PC-3 (cell line): ENCODE measurements around the gene PAX4.

Source experiments
- EZH2 ChIP-seq: fragments of 300-600 bp; sonication (generic); IDR thresholded peaks from one replicate; pipeline ENCODE4 v1.6.1; 2017; ENCODE audit warnings: antibody characterized with exemption, mild to moderate bottlenecking, low read length; ENCODE audit not compliant: unreplicated experiment
- EZH2phosphoT487 ChIP-seq: fragments of 300-600 bp; sonication (generic); IDR thresholded peaks from 2 replicates; pipeline ENCODE4 v1.6.1; 2018; ENCODE audit warnings: mild to moderate bottlenecking, antibody characterized with exemption, low read length, borderline replicate concordance
- TF ChIP-seq, protein P1 (sequence below): fragments of 300-600 bp; sonication (generic); conservative IDR thresholded peaks from 2 replicates; pipeline ENCODE4 v1.5.1; 2017; ENCODE audit warnings: antibody characterized with exemption, low read depth, mild to moderate bottlenecking, low read length

DNA sequence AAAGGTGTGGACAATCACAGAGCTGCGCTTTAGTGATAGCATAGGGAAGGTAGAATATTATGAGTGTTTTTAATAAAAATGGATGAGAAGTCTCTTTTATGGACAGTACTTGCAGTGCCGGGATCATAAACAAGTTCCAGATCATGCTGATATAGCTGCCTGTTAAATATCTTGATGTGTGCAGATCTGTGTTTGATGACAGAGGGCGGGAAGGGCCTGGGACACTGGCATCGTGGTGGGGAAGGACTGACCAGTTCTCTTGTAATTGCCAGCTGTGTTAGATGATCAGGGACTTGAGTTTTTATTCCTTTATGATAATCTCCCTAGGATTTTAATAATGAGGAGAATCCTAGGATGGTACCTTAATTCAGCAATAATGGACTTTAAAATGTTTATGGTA is 48.7 kb upstream of the PAX4 start:
- TF ChIP-seq EZH2phosphoT487 (no peak), EZH2 (no peak)
- TF ChIP-seq, protein P1, sequence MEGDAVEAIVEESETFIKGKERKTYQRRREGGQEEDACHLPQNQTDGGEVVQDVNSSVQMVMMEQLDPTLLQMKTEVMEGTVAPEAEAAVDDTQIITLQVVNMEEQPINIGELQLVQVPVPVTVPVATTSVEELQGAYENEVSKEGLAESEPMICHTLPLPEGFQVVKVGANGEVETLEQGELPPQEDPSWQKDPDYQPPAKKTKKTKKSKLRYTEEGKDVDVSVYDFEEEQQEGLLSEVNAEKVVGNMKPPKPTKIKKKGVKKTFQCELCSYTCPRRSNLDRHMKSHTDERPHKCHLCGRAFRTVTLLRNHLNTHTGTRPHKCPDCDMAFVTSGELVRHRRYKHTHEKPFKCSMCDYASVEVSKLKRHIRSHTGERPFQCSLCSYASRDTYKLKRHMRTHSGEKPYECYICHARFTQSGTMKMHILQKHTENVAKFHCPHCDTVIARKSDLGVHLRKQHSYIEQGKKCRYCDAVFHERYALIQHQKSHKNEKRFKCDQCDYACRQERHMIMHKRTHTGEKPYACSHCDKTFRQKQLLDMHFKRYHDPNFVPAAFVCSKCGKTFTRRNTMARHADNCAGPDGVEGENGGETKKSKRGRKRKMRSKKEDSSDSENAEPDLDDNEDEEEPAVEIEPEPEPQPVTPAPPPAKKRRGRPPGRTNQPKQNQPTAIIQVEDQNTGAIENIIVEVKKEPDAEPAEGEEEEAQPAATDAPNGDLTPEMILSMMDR = no peak
